HG03039 (cell line): Measurements from ENCODE around the gene VPS26A.
"Not testable (repeated sequence)": the region's sequence is repeated elsewhere in the genome, so short reads cannot be mapped to it uniquely, and the experiment has no call there.

Source experiments
- ATAC-seq: cut with Tn5 transposase; IDR thresholded peaks from one replicate; pipeline ENCODE4 v1.9.1; 2021; ENCODE audit warnings: mild to moderate bottlenecking, moderate library complexity; ENCODE audit not compliant: unreplicated experiment

The VPS26A gene

DNA sequence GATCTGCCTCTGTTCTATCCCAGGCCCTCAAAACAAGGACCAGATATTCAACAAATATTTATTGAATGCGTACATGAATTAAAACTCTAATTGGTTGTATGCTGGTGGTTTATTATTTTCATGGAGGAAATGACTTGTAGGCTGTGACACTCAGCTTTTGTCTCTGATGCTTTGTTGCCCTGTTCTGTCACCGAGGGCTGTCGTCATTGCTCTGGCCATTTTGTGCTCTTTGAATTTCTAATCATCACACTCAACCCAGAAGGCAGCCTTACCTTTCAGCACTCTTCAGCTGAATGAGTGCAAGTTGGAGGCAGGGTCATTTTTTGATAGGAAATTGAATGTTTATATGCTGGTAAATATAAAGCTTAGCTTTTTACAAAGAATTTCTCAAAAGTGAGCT lies 21.5 kb upstream of the VPS26A start:
- ATAC-seq: no peak

- no peak for ATAC-seq
Measured at GRCh38 chr10:69103784-69104183, 20.2 kb upstream of the VPS26A start.

GRCh38 chr10:69104994-69105790 lies 18.8 kb upstream of the VPS26A start:
- no peak for ATAC-seq

DNA sequence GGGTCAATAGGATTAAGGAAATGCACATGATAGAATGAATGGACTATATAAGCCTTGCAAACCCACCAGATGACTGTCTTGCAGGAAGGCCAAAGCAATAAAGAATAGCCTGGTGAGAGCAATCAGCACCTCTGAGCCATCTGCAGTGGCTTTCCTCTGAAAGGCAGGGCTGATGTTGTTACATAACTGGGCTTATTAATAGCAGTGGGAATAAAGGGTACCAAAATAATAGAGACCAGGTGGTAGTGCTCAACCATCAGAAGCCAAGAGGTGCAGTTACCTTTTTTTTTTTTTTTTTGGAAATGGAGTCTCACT lies 16.8 kb upstream of the VPS26A start:
- no peak for ATAC-seq

DNA sequence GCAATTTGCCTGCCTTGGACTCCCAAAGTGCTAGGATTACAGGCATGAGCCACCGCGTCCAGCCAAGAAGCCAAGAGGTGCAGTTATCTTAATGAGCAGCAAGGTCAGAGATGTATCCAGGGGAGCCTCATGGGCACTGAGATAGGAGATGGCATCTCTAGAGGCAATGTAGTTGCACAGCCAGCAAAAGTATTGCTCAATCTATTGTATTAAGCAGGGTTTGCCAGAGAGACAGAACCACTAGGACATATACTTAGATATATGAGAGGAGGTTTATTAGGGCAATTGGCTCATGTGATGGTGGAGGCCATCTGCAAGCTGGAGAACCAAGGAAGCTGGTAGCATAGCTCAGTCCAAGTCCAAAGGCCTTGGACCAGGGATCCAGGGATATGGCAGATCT lies 16.3 kb upstream of the VPS26A start:
- ATAC-seq: no peak

DNA sequence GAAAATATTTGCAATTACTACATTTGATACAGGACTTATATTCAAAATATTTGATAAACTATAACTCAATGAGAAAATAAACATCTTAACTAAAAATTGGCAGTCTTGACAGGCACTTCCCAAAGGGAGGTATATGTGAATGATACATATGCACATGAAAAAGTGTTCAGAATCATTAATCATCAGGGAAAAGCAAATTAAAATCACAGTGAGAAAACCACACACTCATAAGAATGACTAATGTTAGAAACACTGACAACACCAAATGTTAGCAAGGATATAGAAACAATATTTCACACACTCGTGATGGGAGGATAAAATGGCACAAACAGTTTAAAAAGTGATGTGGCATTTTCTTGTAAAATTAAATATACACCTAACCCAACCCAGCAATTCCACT lies 4.1 kb upstream of the VPS26A start:
- no peak for ATAC-seq

- ATAC-seq: peak; percentile 15
Measured at GRCh38 chr10:69123306-69123746, 652 bp upstream of the VPS26A start.

- peak; percentile 25 for ATAC-seq
Measured at GRCh38 chr10:69124563-69125268, 738 bp downstream of the VPS26A start.

GRCh38 chr10:69125554-69125953 lies 1.6 kb downstream of the VPS26A start:
- ATAC-seq: no peak

- no peak for ATAC-seq
Measured at GRCh38 chr10:69130251-69130650, 6.3 kb downstream of the VPS26A start.

DNA sequence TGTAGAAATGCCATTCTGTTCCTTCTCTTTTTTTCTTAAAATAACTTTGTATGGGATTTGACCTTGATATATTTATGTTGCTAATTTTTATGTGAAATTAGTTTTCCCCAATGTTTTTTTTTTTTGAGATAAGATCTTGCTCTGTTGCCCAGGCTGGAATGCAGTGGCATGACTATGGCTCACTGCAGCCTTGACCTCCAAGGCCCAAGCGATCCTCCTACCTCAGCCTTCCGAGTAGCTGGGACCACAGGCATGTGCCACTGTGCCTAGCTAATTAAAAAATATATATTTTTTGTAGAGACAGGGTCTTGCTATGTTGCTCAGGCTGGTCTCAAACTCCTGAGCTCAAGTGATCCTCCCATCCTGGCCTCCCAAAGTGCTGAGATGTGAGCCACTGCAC lies 16.0 kb downstream of the VPS26A start:
- no peak for ATAC-seq

DNA sequence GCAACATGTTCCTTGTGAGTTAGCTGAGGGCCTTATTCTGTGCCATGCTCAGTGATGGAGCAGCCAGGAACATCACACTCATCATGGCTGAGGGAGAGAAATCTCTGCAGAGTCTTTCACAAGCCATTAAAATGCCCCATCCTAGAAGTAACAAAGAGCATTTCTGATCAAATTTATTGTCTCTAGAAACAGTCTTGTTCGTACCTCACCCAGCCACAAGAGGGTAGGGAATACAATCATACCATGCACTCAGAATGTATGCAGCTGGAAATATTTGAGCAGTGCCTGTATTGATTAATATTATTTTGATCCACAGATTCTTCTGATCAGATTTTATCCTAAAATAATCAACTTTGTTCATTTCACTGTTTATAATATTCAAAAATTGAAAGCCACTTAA lies 17.3 kb downstream of the VPS26A start:
- no peak for ATAC-seq

DNA sequence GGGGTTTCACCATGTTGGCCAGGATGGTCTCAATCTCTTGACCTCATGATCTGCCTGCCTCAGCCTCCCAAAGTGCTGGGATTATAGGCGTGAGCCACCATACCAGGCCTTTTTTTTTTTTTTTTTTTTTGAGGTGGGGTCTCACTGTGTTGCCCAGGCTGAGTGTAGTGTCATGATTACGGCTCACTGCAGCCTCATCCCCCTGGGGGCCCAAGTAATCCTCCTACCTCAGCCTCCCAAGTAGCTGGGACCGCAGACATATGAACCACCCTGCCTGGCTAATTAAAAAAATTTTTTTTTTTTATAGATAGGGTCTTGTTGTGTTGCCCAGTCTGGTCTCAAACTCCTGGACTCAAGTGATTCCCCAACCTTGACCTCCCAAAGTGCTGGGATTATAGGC lies 18.1 kb downstream of the VPS26A start:
- ATAC-seq: not testable (repeated sequence)

DNA sequence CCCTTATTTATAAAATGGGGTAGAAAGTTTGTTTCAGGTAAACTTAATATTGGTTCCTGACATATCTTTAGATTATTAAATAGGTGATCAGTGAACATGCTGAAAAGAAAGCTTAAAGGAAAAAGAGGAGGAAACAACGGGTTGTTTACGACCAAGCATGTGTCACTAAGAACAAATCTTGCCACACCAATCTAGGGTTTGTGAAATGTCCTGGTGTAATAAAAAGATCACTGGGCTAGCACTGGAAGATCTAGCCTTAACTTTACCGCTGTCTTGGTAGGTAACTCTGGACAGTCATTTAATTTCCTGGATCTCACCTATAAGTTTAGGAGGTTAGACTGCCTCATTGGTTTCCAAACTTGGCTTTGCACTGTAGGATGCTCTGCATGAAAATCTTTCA lies 19.0 kb downstream of the VPS26A start:
- ATAC-seq: no peak

DNA sequence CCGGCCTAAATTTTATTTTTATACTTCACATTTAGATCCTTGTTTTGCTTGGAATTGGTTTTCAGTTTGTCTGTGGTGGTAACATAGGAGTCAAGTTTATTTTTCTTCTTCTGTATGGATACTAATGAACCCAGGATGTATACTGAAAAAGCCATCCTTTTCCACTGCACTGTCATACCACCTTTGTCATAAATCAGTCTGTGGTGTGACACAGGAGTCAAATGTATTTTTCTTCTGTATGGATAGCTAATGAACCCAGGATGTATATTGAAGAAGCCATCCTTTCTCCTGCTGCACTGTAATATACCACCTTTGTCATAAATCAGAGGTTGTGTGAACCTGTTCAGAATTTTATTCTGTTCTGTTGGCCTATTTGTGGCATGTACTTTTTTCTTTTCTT lies 21.4 kb downstream of the VPS26A start:
- ATAC-seq: no peak

DNA sequence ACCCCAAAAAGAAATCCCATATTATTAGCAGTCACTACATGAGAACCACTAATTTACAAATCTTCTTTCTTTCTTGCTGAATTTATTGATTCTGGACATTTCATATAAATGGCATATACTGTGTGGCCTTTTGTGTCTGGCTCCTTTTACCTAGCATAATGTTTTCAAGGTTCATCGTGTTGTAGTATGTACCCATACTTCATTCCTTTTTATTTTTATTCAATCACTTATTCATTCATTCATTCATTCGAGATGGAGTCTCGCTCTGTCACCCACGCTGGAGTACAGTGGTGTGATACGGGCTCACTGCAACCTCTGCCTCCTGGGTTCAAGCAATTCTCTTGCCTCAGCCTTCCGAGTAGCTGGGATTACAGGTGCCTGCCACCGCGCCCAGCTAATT lies 21.9 kb downstream of the VPS26A start:
- no peak for ATAC-seq

GRCh38 chr10:69146759-69147158 lies 22.8 kb downstream of the VPS26A start:
- ATAC-seq: no peak

DNA sequence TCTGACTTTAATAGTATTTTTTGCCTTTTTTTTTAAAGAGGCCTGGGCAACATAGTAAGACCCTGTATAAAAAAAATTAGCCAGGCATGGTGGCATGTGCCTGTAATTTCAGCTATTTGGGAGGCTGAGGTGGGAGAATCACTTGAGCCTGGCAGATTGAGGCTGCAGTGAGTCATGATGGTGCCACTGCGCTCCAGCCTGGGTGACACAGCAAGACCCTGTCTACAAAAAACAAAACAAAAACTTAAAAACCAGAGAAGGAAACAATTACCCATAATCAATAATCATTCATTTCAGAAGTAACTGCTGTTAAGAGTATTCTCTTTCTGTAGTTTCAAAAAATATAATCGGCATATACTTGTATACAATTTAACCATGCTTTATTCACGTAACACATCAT lies 28.0 kb downstream of the VPS26A start:
- no peak for ATAC-seq

DNA sequence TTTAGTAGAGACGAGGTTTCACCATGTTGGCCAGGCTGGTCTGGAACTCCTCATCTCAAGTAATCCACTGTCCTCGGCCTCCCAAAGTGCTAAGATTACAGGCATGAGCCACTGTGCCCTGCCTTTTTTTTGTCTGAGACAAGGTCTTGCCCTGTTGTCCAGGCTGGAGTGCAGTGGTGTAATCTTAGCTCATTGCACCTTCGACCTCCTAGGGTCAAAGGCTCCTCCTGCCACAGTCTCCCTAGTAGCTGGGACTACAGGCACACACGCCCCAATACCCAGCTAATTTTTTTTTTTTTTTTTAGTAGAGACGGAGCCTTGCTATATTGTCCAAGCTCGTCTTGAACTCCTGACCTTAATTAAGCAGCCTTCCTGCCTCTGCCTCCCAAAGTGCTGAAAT lies 29.2 kb downstream of the VPS26A start:
- ATAC-seq: no peak

GRCh38 chr10:69160809-69161241 lies 36.8 kb downstream of the VPS26A start:
- no peak for ATAC-seq

- ATAC-seq: no peak
Measured at GRCh38 chr10:69168493-69168892, 44.5 kb downstream of the VPS26A start.

DNA sequence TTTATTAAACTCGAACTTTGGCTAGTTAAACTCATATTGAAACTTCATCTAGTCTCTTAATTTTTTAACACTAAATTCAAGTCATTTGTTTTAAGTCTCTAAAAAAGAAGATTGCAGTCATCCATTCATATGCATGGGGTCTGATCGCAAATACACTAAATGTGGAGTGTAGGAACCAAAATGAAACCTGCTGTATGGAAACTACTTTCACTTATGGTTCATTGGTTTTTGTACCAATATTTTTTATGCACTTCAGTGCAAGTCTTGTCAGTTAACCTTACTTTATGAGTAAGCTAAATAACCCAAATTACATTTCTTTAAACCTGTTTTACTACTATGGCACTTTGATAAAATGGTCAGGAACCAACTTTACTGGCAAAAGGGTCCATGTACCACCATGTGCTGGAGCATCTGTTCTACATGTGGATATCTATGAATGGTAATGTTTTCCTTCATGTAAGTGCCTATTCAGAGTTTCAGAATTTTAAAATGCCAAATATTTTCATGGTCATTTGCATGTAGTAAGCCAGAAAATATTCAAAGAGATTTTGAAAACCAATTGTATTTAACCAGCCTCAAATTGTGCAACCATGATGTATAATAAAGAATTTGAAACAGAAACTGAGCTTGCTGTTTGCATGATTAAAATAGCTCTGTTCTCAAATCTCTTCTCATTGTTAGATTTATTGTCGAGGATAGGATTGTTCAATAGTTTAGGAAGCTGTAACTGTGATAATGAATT lies 48.4 kb downstream of the VPS26A start:
- ATAC-seq: no peak
